Heart right ventricle (tissue), 16 donors: Measurements from ENCODE around the gene SESTD1. TPM values are rescaled to one million over a fixed set of nuclear protein-coding genes. Genes with fewer than 3 reads are reported as not detected.

Experiments used
- ATAC-seq, 8 donors: fragments of 200-7000 bp; cut with Tn5 transposase; one replicate each; pipeline ENCODE4 v1.9.1; 2020; ENCODE audit warnings: mild to moderate bottlenecking in 8 of 8, moderate library complexity in 8 of 8, moderate number of reproducible peaks in 1 of 8
- DNase-seq, 2 donors: peaks; one replicate each; pipeline ENCODE4 v3.0.0-alpha.2; 2020
- H3K27ac ChIP-seq, 10 donors: fragments of 200-600 bp; sonication (generic) in 2 of 10; one replicate each; pipeline versions ENCODE4 v1.5.0 to v1.8.0; 2020 to 2022; ENCODE audit warnings: mild to moderate bottlenecking in 3 of 10
- H3K27me3 ChIP-seq, 7 donors: fragments of 200-600 bp; one replicate each; pipeline ENCODE4 v1.8.0; 2021 to 2022; ENCODE audit warnings: mild to moderate bottlenecking in 2 of 7
- H3K36me3 ChIP-seq, 9 donors: fragments of 200-600 bp; sonication (generic) in 1 of 9; one replicate each; pipeline versions ENCODE4 v1.5.0 to v1.8.0; 2020 to 2022; ENCODE audit warnings: mild to moderate bottlenecking in 2 of 9
- H3K4me1 ChIP-seq, 9 donors: fragments of 200-600 bp; sonication (generic) in 1 of 9; one replicate each; pipeline versions ENCODE4 v1.5.0 to v1.8.0; 2020 to 2022; ENCODE audit warnings: mild to moderate bottlenecking in 4 of 9
- H3K4me3 ChIP-seq, 10 donors: fragments of 200-600 bp; sonication (generic) in 2 of 10; one replicate each; pipeline versions ENCODE4 v1.5.0 to v1.8.0; 2020 to 2022; ENCODE audit warnings: mild to moderate bottlenecking in 7 of 10, moderate library complexity in 2 of 10
- H3K9me3 ChIP-seq, 11 donors: fragments of 200-600 bp in 10 of 11; sonication (generic) in 2 of 11; one replicate each; pipeline versions ENCODE4 v1.5.0 to v1.8.0; 2013 to 2022; ENCODE audit warnings: mild to moderate bottlenecking in 2 of 11, control low read depth in 1 of 11, moderate library complexity in 1 of 11
- CTCF ChIP-seq, 9 donors: fragments of 200-600 bp; sonication (generic) in 2 of 9; IDR thresholded peaks; one replicate each; pipeline versions ENCODE4 v1.5.0 to v1.8.0; 2021 to 2022; ENCODE audit warnings: antibody characterized with exemption in 9 of 9, mild to moderate bottlenecking in 5 of 9, moderate library complexity in 1 of 9
- whole genome bisulfite sequencing, 2 donors: extraction: QIAGEN DNeasy Blood & Tissue Kit; methylation state at CpG; one replicate each; pipeline ENCODE4 v1.1.7; 2013; ENCODE audit warnings: inconsistent platforms in 1 of 2; 5-methylcytosine and 5-hydroxymethylcytosine counted together
- intact Hi-C, 10 donors: fragments of 100-400 bp; cut with DNase I; formaldehyde crosslinking; loops; one replicate each; pipeline versions ENCODE4 v1.11.1 to v1.14.2; 2022
- polyA plus RNA-seq, 2 donors: library from polyadenylated mRNA; stranded (reverse); fragments of 200-250 nt; gene quantifications; one replicate each; pipeline ENCODE4 v1.2.3, GENCODE V29; 2013
- total RNA-seq, 10 donors: library from RNA; stranded (reverse); fragmentation: NEBNext Ultra II Directional in 3 of 10; extraction: Animal tissue kit (Norgen Biotek cat#: 25700) in 3 of 10; gene quantifications; one replicate each; pipeline versions ENCODE4 v1.2.1 to v1.2.4, GENCODE V29; 2021 to 2023
- donor health status: Arrhythmogenic right ventricular cardiomyopathy.
- donor health status: ischemic (EF 13 %, LVEDD 7.1; RV severe dilation, severe dysfunction).
- donor health status: healthy with polysubstance abuse.
- donor health status: DM: no; HTN: yes; CAD: no.
- donor health status: DM: no; HTN: no; CAD: no.
- donor health status: ischemic (EF 25% LVEDD 6.9; RV normal size, moderate dysfunction).
- donor health status: ischemic (EF 25% LVEDD 5.7; RV mildly dilated, moderate dysfunction).
- donor health status: healthy.
- donor health status: DM: yes; HTN: yes; CAD: no.
- donor health status: Ischemic cardiomyopathy.
- donor health status: ischemic (EF 35%, LVEDD 5.7; RV mildly dilated, moderate dysfunction).
- donor health status: nonischemic (EF 11% LVEDD 7.7; RV severe dilation, severe dysfunction).
- donor health status: DM: yes; HTN: yes; CAD: no.
- donor health status: PGD.
- donor health status: ischemic (EF 29% LVEDD 5.4; RV normal size, mild dysfunction).
- donor health status: nonischemic (EF 23%, LVEDD 6.1; RV moderate dilation, normal function).

The SESTD1 gene
- total and polyA plus RNA-seq, 12 donors = 6.0 to 41.7 (median 33.5) TPM

- Histone ChIP-seq H3K27ac (peak overlapping the region in 3 of 10 donors; percentile 23 to 41 (median 23)), H3K27me3 (no peaks in the 10 kb centered on the region), H3K4me3 (no peak overlapping the region), H3K36me3 (peaks cover 0 to 3% (median 0%) of the 10 kb centered on the region in 9 donors), H3K4me1 (peaks cover 8 to 51% (median 46%) of the 10 kb centered on the region in 9 donors), H3K9me3 (peaks cover 0 to 3% (median 0%) of the 10 kb centered on the region in 11 donors)
- WGBS, 2 donors = 74 to 84% methylated on average over 4 of the region's 4 CpGs
- DNase-seq (no peak), ATAC-seq (peak in 2 of 8 donors; percentile 15 to 31)
- intact Hi-C loops = no loop called here
- TF ChIP-seq CTCF (IDR thresholded peaks at IDR 0.05) = peak in 1 of 9 donors; percentile 7
Observed at GRCh38 chr2:179240481-179241451, 23.9 kb downstream of the SESTD1 start.

- H3K36me3 ChIP-seq = peaks cover 0 to 3% (median 0%) of the 10 kb centered on the region in 9 donors
- H3K27ac ChIP-seq = peak overlapping the region in 2 of 10 donors; percentile 23 to 41
- peaks cover 0 to 3% (median 0%) of the 10 kb centered on the region in 11 donors for H3K9me3 ChIP-seq
- no peak for TF ChIP-seq CTCF (IDR thresholded peaks at IDR 0.05)
- DNase-seq (no peak), ATAC-seq (no peak)
- intact Hi-C loops = no loop called here
- peaks cover 12 to 59% (median 52%) of the 10 kb centered on the region in 9 donors for H3K4me1 ChIP-seq
- H3K4me3 ChIP-seq = no peak overlapping the region
- WGBS, 2 donors = 77 to 80% methylated on average over 2 of the region's 2 CpGs
- H3K27me3 ChIP-seq = no peaks in the 10 kb centered on the region
Observed at GRCh38 chr2:179239838-179240237, 24.8 kb downstream of the SESTD1 start.

GRCh38 chr2:179239195-179239594, 25.4 kb downstream of the SESTD1 start:
- Histone ChIP-seq H3K36me3 (peaks cover 0 to 3% (median 0%) of the 10 kb centered on the region in 9 donors), H3K27me3 (no peaks in the 10 kb centered on the region), H3K4me3 (no peak overlapping the region), H3K9me3 (peaks cover 0 to 3% (median 0%) of the 10 kb centered on the region in 11 donors), H3K4me1 (peaks cover 12 to 62% (median 52%) of the 10 kb centered on the region in 9 donors), H3K27ac (no peak overlapping the region)
- no peak for DNase-seq
- intact Hi-C loops = no loop called here
- no peak for TF ChIP-seq CTCF (IDR thresholded peaks at IDR 0.05)
- no peak for ATAC-seq

DNA sequence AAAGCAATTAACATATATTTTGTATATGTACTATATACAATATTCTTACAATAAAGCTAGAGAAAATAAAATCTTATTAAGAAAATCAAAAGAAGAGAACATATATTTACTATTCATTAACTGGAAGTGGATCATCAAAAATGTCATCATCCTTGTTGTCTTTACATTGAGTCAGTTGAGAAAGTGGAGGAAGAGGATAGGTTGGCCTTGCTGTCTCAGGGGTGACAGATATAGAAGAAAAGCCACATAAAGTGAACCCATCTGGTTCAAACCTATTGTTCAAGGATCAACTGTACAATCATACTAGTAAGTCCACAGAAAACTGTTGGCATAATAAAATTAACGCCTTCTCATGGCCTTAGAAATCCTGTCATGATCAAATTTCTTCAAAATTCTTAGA, 26.6 kb downstream of the SESTD1 start:
- DNase-seq = no peak
- intact Hi-C loops = no loop called here
- H3K27me3 ChIP-seq = no peaks in the 10 kb centered on the region
- ATAC-seq = no peak
- peaks cover 12 to 71% (median 52%) of the 10 kb centered on the region in 9 donors for H3K4me1 ChIP-seq
- H3K36me3 ChIP-seq = peaks cover 0 to 3% (median 0%) of the 10 kb centered on the region in 9 donors
- H3K4me3 ChIP-seq = no peak overlapping the region
- 98 to 100% methylated on average over 1 of the region's 1 CpG for WGBS, 2 donors
- H3K9me3 ChIP-seq = no peaks in the 10 kb centered on the region
- TF ChIP-seq CTCF (IDR thresholded peaks at IDR 0.05) = no peak
- H3K27ac ChIP-seq = no peak overlapping the region
